Upper lobe of left lung (tissue), 4 donors: ENCODE data around the gene AMPD3.

Experiments used
- CTCF ChIP-seq, 6 experiments: fragments of 450-650 bp in 4 of 6; fragments of 200-600 bp in 2 of 6; sonication (generic) in 2 of 6; IDR thresholded peaks; one replicate each; pipeline ENCODE4 v1.5.1; 2016 to 2019; ENCODE audit warnings: antibody characterized with exemption in 6 of 6
- EP300 ChIP-seq, 4 donors: sonication (generic); formaldehyde crosslinking; IDR thresholded peaks; one replicate each; pipeline ENCODE4 v1.5.1; 2017; ENCODE audit warnings: antibody characterized with exemption in 4 of 4, control low read depth in 2 of 4
- POLR2A ChIP-seq, 4 donors: fragments of 450-650 bp; IDR thresholded peaks; one replicate each; pipeline ENCODE4 v1.5.1; 2016 to 2017; ENCODE audit warnings: antibody characterized with exemption in 4 of 4, mild to moderate bottlenecking in 2 of 4
- POLR2AphosphoS5 ChIP-seq, 2 donors: sonication (generic); formaldehyde crosslinking; IDR thresholded peaks; one replicate each; pipeline ENCODE4 v1.5.1; 2017; ENCODE audit warnings: antibody characterized with exemption in 2 of 2

GRCh38 chr11:10484461-10485180 lies 29.6 kb downstream of the AMPD3 start:
- TF ChIP-seq CTCF (IDR thresholded peaks at IDR 0.05) (no peak), POLR2AphosphoS5 (IDR thresholded peaks at IDR 0.05) (no peak), EP300 (IDR thresholded peaks at IDR 0.05) (no peak), POLR2A (IDR thresholded peaks at IDR 0.05) (no peak)
